ENCODE data around the gene CXXC4.

CXXC4 gene

GRCh38 chr4:104524026-104524425 lies 29.3 kb upstream of the CXXC4 start:
- TF ChIP-seq MYC (IDR thresholded peaks at IDR 0.05; ENCODE audit: low read depth, low read length) = no peak
- no peak for TF ChIP-seq MAX (IDR thresholded peaks at IDR 0.05; ENCODE audit: low read depth, low read length)
- TF ChIP-seq POLR2A (IDR thresholded peaks at IDR 0.05; ENCODE audit: extremely low read depth, insufficient read length) = no peak
- TF ChIP-seq CTCF (IDR thresholded peaks at IDR 0.05; ENCODE audit: low read depth, low read length) = no peak
- no peak for DNase-seq (ENCODE audit: low read depth)
- H3K4me3 ChIP-seq (ENCODE audit: low read depth, low read length) = no peak overlapping the region

- no peak overlapping the region for H3K4me3 ChIP-seq (ENCODE audit: low read depth, low read length)
- no peak for TF ChIP-seq MAX (IDR thresholded peaks at IDR 0.05; ENCODE audit: low read depth, low read length)
- no peak for TF ChIP-seq POLR2A (IDR thresholded peaks at IDR 0.05; ENCODE audit: extremely low read depth, insufficient read length)
- TF ChIP-seq CTCF (IDR thresholded peaks at IDR 0.05; ENCODE audit: low read depth, low read length) = no peak
- no peak for DNase-seq (ENCODE audit: low read depth)
These were observed 24.9 kb upstream of the CXXC4 start for GRCh38 chr4:104519588-104519987.

GRCh38 chr4:104516884-104517283 lies 22.2 kb upstream of the CXXC4 start:
- TF ChIP-seq MYC (IDR thresholded peaks at IDR 0.05; ENCODE audit: low read depth, low read length) (no peak), CTCF (IDR thresholded peaks at IDR 0.05; ENCODE audit: low read depth, low read length) (no peak), POLR2A (IDR thresholded peaks at IDR 0.05; ENCODE audit: extremely low read depth, insufficient read length) (no peak), MAX (IDR thresholded peaks at IDR 0.05; ENCODE audit: low read depth, low read length) (no peak)
- no peak for DNase-seq (ENCODE audit: low read depth)

GRCh38 chr4:104508224-104508623 lies 13.5 kb upstream of the CXXC4 start:
- TF ChIP-seq POLR2A (IDR thresholded peaks at IDR 0.05; ENCODE audit: extremely low read depth, insufficient read length) (no peak), MYC (IDR thresholded peaks at IDR 0.05; ENCODE audit: low read depth, low read length) (no peak), MAX (IDR thresholded peaks at IDR 0.05; ENCODE audit: low read depth, low read length) (no peak), CTCF (IDR thresholded peaks at IDR 0.05; ENCODE audit: low read depth, low read length) (no peak)
- DNase-seq (ENCODE audit: low read depth) = no peak
- no peak overlapping the region for H3K4me3 ChIP-seq (ENCODE audit: low read depth, low read length)

More at GRCh38 chr4:104516884-104517283, 22.2 kb upstream of the CXXC4 start:
- H3K4me3 ChIP-seq (ENCODE audit: low read depth, low read length) = no peak overlapping the region

GRCh38 chr4:104507112-104507511 lies 12.4 kb upstream of the CXXC4 start:
- TF ChIP-seq CTCF (IDR thresholded peaks at IDR 0.05; ENCODE audit: low read depth, low read length) = no peak
- TF ChIP-seq MYC (IDR thresholded peaks at IDR 0.05; ENCODE audit: low read depth, low read length) = no peak
- TF ChIP-seq MAX (IDR thresholded peaks at IDR 0.05; ENCODE audit: low read depth, low read length) = no peak
- TF ChIP-seq POLR2A (IDR thresholded peaks at IDR 0.05; ENCODE audit: extremely low read depth, insufficient read length) = no peak
- no peak overlapping the region for H3K4me3 ChIP-seq (ENCODE audit: low read depth, low read length)
- peak; percentile 26 for DNase-seq (ENCODE audit: low read depth)

- DNase-seq (ENCODE audit: low read depth) = no peak
- TF ChIP-seq MAX (IDR thresholded peaks at IDR 0.05; ENCODE audit: low read depth, low read length) (no peak), MYC (IDR thresholded peaks at IDR 0.05; ENCODE audit: low read depth, low read length) (no peak), POLR2A (IDR thresholded peaks at IDR 0.05; ENCODE audit: extremely low read depth, insufficient read length) (no peak), CTCF (IDR thresholded peaks at IDR 0.05; ENCODE audit: low read depth, low read length) (no peak)
- H3K4me3 ChIP-seq (ENCODE audit: low read depth, low read length) = no peak overlapping the region
These were observed 9.8 kb upstream of the CXXC4 start for GRCh38 chr4:104504536-104504935.

Data from NB4 (cell line).